ENCODE data around the gene RILPL2. TPM values are rescaled to one million over a fixed set of nuclear protein-coding genes. Genes with fewer than 3 reads are reported as not detected.

Gene RILPL2
- total and polyA plus RNA-seq, 4 donors: 7.7 to 40.7 (median 12.9) TPM

DNA sequence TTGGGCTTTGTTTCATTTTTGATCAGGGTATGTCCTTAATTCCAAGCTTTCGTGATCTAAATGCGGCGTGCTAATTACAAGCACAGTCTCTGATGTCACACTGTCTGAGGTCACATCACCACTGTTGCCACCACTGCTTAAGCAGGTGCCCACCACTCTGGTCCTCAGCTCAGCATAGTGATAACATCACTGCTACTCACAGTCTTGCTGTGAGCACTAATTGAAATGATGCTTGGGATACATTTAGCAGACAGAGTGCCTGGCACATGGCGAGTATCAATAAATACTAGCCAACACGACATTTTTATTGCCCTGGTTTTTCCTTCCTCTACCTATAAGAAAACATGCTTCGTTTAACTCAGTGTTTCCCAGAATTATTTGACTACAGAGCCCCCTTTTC, 7.9 kb downstream of the RILPL2 start:
- Histone ChIP-seq H3K9me3 (ENCODE audit: control insufficient read depth in 4 of 4, insufficient read depth in 3 of 4, low read length in 3 of 4) (no peaks in the 10 kb centered on the region), H3K4me3 (no peak overlapping the region), H3K27ac (ENCODE audit: low read depth in 1 of 2, low read length in 1 of 2) (no peak overlapping the region), H3K27me3 (ENCODE audit: control insufficient read depth in 3 of 3, insufficient read depth in 3 of 3, low read length in 2 of 3) (no peaks in the 10 kb centered on the region), H3K9ac (ENCODE audit: insufficient read depth in 1 of 2, low read length in 2 of 2) (no peak overlapping the region), H3K36me3 (ENCODE audit: control insufficient read depth in 4 of 4, insufficient read depth in 4 of 4, low read length in 4 of 4) (peaks cover 0 to 17% (median 5%) of the 10 kb centered on the region in 4 donors), H3K4me1 (ENCODE audit: control insufficient read depth in 5 of 5, insufficient read depth in 5 of 5, low read length in 5 of 5) (peaks cover 0 to 2% (median 0%) of the 10 kb centered on the region in 5 donors)
- 87 to 91% methylated on average over 6 of the region's 6 CpGs for WGBS, 2 donors
- DNase-seq (no peak), ATAC-seq (ENCODE audit: insufficient read depth, low FRiP score) (no peak)
- TF ChIP-seq, protein P1, sequence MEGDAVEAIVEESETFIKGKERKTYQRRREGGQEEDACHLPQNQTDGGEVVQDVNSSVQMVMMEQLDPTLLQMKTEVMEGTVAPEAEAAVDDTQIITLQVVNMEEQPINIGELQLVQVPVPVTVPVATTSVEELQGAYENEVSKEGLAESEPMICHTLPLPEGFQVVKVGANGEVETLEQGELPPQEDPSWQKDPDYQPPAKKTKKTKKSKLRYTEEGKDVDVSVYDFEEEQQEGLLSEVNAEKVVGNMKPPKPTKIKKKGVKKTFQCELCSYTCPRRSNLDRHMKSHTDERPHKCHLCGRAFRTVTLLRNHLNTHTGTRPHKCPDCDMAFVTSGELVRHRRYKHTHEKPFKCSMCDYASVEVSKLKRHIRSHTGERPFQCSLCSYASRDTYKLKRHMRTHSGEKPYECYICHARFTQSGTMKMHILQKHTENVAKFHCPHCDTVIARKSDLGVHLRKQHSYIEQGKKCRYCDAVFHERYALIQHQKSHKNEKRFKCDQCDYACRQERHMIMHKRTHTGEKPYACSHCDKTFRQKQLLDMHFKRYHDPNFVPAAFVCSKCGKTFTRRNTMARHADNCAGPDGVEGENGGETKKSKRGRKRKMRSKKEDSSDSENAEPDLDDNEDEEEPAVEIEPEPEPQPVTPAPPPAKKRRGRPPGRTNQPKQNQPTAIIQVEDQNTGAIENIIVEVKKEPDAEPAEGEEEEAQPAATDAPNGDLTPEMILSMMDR (IDR thresholded peaks at IDR 0.05; ENCODE audit: control extremely low read depth, extremely low read depth): no peak

DNA sequence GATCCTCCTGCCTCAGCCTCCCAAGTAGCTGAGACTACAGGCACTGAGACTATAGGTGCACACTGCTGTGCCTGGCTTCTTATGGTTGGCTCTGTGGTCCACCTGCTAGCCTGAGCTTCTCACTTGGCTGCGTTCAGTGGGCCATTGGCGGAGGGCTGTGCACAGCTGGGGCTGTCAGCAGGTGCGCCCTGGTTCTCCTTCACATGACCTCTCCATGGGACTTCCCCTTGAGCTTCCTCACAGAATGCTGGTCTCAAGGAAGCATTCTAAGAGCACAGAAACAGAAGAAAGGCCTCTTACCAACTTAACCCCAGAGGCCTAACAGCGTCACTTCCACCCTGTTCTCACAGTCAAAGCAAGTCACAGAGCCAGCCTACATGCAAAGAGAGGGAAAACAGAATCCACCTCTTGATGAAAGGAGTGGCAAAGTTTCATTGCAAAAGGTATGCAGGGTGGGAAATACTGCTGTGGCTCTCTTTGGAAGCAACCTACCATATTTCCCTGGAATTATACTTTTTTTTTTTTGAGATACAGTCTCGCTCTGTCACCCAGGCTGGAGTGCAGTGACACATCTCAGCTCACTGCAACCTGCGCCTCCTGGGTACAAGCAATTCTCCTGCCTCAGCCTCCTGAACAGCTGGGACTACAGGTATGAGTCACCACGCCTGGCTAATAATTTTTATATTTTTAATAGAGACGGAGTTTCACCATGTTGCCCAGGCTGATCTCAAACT, 9.3 kb downstream of the RILPL2 start:
- Histone ChIP-seq H3K27me3 (ENCODE audit: control insufficient read depth in 3 of 3, insufficient read depth in 3 of 3, low read length in 2 of 3) (no peaks in the 10 kb centered on the region), H3K4me3 (no peak overlapping the region), H3K36me3 (ENCODE audit: control insufficient read depth in 4 of 4, insufficient read depth in 4 of 4, low read length in 4 of 4) (peaks cover 0 to 25% (median 10%) of the 10 kb centered on the region in 4 donors), H3K4me1 (ENCODE audit: control insufficient read depth in 5 of 5, insufficient read depth in 5 of 5, low read length in 5 of 5) (peaks cover 0 to under 1% (median 0%) of the 10 kb centered on the region in 5 donors), H3K9ac (ENCODE audit: insufficient read depth in 1 of 2, low read length in 2 of 2) (no peak overlapping the region), H3K9me3 (ENCODE audit: control insufficient read depth in 4 of 4, insufficient read depth in 3 of 4, low read length in 3 of 4) (no peaks in the 10 kb centered on the region), H3K27ac (ENCODE audit: low read depth in 1 of 2, low read length in 1 of 2) (no peak overlapping the region)
- DNase-seq: no peak
- no peak for ATAC-seq (ENCODE audit: insufficient read depth, low FRiP score)
- 88 to 91% methylated on average over 8 of the region's 8 CpGs for WGBS, 2 donors
- TF ChIP-seq, protein P1 (IDR thresholded peaks at IDR 0.05; ENCODE audit: control extremely low read depth, extremely low read depth): no peak

DNA sequence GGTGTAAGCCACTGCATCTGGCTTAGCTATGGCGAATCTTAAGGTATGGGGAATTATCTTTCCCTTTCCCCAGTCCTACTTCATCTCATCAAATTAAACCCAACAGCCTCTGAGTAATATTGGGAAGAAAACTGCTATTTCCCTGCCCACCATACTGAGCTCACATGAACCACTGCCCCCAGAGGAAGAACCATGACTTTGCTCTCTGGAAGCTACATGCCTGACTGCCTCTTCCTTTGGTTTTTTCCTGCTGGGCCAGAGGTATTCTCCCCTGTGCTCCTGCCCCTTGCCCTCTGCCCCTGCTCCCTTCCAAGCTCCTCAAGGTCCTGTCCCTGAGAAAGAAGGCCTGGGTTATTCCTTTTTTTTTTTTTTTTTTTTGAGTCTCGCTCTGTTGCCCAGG, 15.2 kb downstream of the RILPL2 start:
- H3K9ac ChIP-seq (ENCODE audit: insufficient read depth in 1 of 2, low read length in 2 of 2): no peak overlapping the region
- H3K9me3 ChIP-seq (ENCODE audit: control insufficient read depth in 4 of 4, insufficient read depth in 3 of 4, low read length in 3 of 4): no peaks in the 10 kb centered on the region
- 94 to 96% methylated on average over 2 of the region's 2 CpGs for WGBS, 2 donors

More for the DNA sequence above, 15.2 kb downstream of the RILPL2 start:
- Histone ChIP-seq H3K27me3 (ENCODE audit: control insufficient read depth in 3 of 3, insufficient read depth in 3 of 3, low read length in 2 of 3) (no peaks in the 10 kb centered on the region), H3K27ac (ENCODE audit: low read depth in 1 of 2, low read length in 1 of 2) (no peak overlapping the region), H3K4me1 (ENCODE audit: control insufficient read depth in 5 of 5, insufficient read depth in 5 of 5, low read length in 5 of 5) (no peaks in the 10 kb centered on the region), H3K36me3 (ENCODE audit: control insufficient read depth in 4 of 4, insufficient read depth in 4 of 4, low read length in 4 of 4) (peaks cover 0 to 33% (median 5%) of the 10 kb centered on the region in 4 donors), H3K4me3 (no peak overlapping the region)
- DNase-seq: no peak
- ATAC-seq (ENCODE audit: insufficient read depth, low FRiP score): no peak
- TF ChIP-seq, protein P1 (IDR thresholded peaks at IDR 0.05; ENCODE audit: control extremely low read depth, extremely low read depth): no peak

All from lung (tissue), 12 donors.